Testis (tissue), 3 donors: ENCODE results near the gene SLC9A9. TPM values are rescaled to one million over a fixed set of nuclear protein-coding genes. Genes with fewer than 3 reads are reported as not detected.

Experiments used
- DNase-seq: peaks from one replicate; pipeline ENCODE4 v3.0.0-alpha.2; 2019
- H3K27ac ChIP-seq, 2 donors: fragments of 200-600 bp; sonication (generic); one replicate each; pipeline ENCODE4 v1.5.1; 2019
- H3K27me3 ChIP-seq: fragments of 200-600 bp; sonication (generic); one replicate; pipeline ENCODE4 v1.5.1; 2019
- H3K36me3 ChIP-seq: fragments of 200-600 bp; sonication (generic); one replicate; pipeline ENCODE4 v1.5.1; 2017; ENCODE audit warnings: low read depth; ENCODE audit errors: missing control alignments
- H3K4me1 ChIP-seq: fragments of 200-600 bp; sonication (generic); one replicate; pipeline ENCODE4 v1.5.1; 2019
- H3K4me3 ChIP-seq, 2 donors: fragments of 200-600 bp; sonication (generic); one replicate each; pipeline ENCODE4 v1.5.1; 2017 to 2019
- H3K9me3 ChIP-seq: fragments of 200-600 bp; sonication (generic); one replicate; pipeline ENCODE4 v1.5.1; 2017
- CTCF ChIP-seq, 3 experiments: fragments of 450-650 bp in 2 of 3; fragments of 200-600 bp in 1 of 3; sonication (generic) in 1 of 3; IDR thresholded peaks; one replicate each; pipeline ENCODE4 v1.5.1; 2016 to 2019; ENCODE audit warnings: antibody characterized with exemption in 3 of 3, mild to moderate bottlenecking in 2 of 3, moderate library complexity in 1 of 3
- POLR2A ChIP-seq: fragments of 450-650 bp; IDR thresholded peaks from one replicate; pipeline ENCODE4 v1.6.1; 2017; ENCODE audit warnings: antibody characterized with exemption, mild to moderate bottlenecking, moderate library complexity
- WGBS, 2 donors: methylation state at CpG; one replicate each; pipeline ENCODE4 v1.1.5; 2018; 5-methylcytosine and 5-hydroxymethylcytosine counted together
- intact Hi-C: fragments of 100-400 bp; cut with DNase I; formaldehyde crosslinking; loops from one replicate; pipeline ENCODE4 v1.15.1; 2023; ENCODE audit warnings: low total_unique reads
- polyA plus RNA-seq: library from polyadenylated mRNA; stranded (reverse); fragments of 350-450 nt; fragmentation: Illumina TruSeq; extraction: RNeasy Lipid Tissue Mini Kit (QIAGEN cat#74804); gene quantifications from one replicate; pipeline ENCODE4 v1.2.3, GENCODE V29; 2014; ENCODE audit warnings: low read depth, low replicate concordance; ENCODE audit not compliant: insufficient read depth
- total RNA-seq, 2 donors: library from RNA; depleted of rRNA; stranded (reverse); fragments of >200 nt; gene quantifications; one replicate each; pipeline ENCODE4 v1.2.3, GENCODE V29; 2016

The SLC9A9 gene
- total and polyA plus RNA-seq, 3 donors from 2014 or later, result 2.7 to 6.6 (median 4.3) TPM

DNA sequence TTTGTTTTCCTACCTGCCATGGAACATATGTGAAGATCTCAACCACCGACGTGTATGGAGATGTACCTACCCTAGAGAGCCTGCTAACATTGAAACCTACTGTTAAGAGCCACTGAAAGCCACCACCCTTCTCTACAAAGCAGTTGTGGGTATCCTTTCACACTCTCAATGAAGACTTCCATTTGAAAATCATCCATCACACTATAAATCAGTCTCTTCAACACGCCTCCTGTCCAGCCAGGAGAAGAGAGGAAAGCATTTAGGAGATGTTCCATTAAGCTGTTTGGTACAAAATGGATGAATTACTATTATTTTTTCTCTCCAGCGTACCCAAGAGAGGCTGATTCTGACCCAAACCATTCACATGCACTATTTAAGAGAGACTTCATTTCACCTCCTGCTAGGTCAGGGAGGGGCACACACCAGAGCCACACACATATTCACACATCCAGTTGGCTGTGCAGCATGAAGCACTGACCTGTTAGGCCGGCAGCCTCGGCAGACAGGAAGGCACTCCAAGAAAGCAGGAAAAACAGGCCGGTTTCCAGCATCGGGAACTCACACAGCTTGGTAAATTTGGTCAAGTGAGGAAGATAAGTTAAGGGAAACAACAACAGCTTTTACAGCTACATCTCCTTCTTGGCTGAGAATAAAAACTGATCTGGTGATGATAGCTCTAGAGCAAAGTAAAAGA is 274.5 kb downstream of the SLC9A9 start:
- no peak for DNase-seq
- Histone ChIP-seq H3K27me3 (no peaks in the 10 kb centered on the region), H3K4me3 (no peak overlapping the region), H3K27ac (no peak overlapping the region), H3K36me3 (no peaks in the 10 kb centered on the region), H3K4me1 (no peaks in the 10 kb centered on the region), H3K9me3 (no peaks in the 10 kb centered on the region)
- intact Hi-C loops, result no loop called here
- TF ChIP-seq CTCF (IDR thresholded peaks at IDR 0.05) (no peak), POLR2A (no peak)
- WGBS, 2 donors, result 75 to 79% methylated on average over 8 of the region's 8 CpGs

DNA sequence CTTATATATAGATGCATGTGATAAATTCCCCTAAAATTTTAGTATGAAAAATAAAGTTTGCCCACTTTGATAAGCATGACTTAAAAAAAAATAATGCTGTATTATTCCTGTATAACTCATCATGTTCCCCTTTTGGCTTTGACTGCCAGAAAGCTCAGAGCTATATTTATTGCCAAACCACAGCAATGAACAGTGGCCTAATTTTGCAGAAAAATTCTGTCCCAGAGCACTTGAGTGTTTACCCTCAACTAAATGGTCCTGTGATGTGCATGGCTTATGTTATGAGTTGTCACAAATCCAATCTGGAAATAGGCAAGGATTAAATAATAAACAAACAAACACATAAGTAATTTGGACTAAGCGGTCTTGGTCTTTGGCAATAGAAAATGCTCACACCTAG is 276.7 kb downstream of the SLC9A9 start:
- no peaks in the 10 kb centered on the region for H3K4me1 ChIP-seq
- WGBS, 2 donors, result 65 to 77% methylated on average over 1 of the region's 1 CpG
- H3K27me3 ChIP-seq, result no peaks in the 10 kb centered on the region
- intact Hi-C loops, result no loop called here
- no peaks in the 10 kb centered on the region for H3K9me3 ChIP-seq
- H3K36me3 ChIP-seq, result no peaks in the 10 kb centered on the region
- no peak overlapping the region for H3K27ac ChIP-seq
- no peak for DNase-seq
- TF ChIP-seq CTCF (IDR thresholded peaks at IDR 0.05) (no peak), POLR2A (no peak)
- no peak overlapping the region for H3K4me3 ChIP-seq

GRCh38 chr3:143567823-143568222 is 280.4 kb downstream of the SLC9A9 start:
- H3K27ac ChIP-seq, result no peak overlapping the region
- H3K27me3 ChIP-seq, result no peaks in the 10 kb centered on the region
- no peak overlapping the region for H3K4me3 ChIP-seq
- TF ChIP-seq CTCF (IDR thresholded peaks at IDR 0.05) (no peak), POLR2A (no peak)
- 69 to 89% methylated on average over 2 of the region's 2 CpGs for WGBS, 2 donors
- intact Hi-C loops, result no loop called here
- H3K4me1 ChIP-seq, result no peaks in the 10 kb centered on the region
- no peaks in the 10 kb centered on the region for H3K9me3 ChIP-seq
- no peak for DNase-seq
- no peaks in the 10 kb centered on the region for H3K36me3 ChIP-seq

- Histone ChIP-seq H3K27ac (no peak overlapping the region), H3K4me3 (no peak overlapping the region), H3K9me3 (no peaks in the 10 kb centered on the region), H3K27me3 (no peaks in the 10 kb centered on the region), H3K36me3 (no peaks in the 10 kb centered on the region), H3K4me1 (no peaks in the 10 kb centered on the region)
- intact Hi-C loops, result no loop called here
- no peak for DNase-seq
- TF ChIP-seq POLR2A (no peak), CTCF (IDR thresholded peaks at IDR 0.05) (no peak)
These were observed 282.3 kb downstream of the SLC9A9 start for GRCh38 chr3:143565951-143566350.

GRCh38 chr3:143563786-143564185 is 284.5 kb downstream of the SLC9A9 start:
- 90 to 93% methylated on average over 3 of the region's 3 CpGs for WGBS, 2 donors
- DNase-seq, result no peak
- TF ChIP-seq CTCF (IDR thresholded peaks at IDR 0.05) (no peak), POLR2A (no peak)
- no peaks in the 10 kb centered on the region for H3K9me3 ChIP-seq
- H3K4me3 ChIP-seq, result no peak overlapping the region
- no peak overlapping the region for H3K27ac ChIP-seq
- intact Hi-C loops, result no loop called here
- H3K27me3 ChIP-seq, result no peaks in the 10 kb centered on the region
- no peaks in the 10 kb centered on the region for H3K4me1 ChIP-seq
- no peaks in the 10 kb centered on the region for H3K36me3 ChIP-seq
